ENCODE data around the gene ANAPC16. TPM values are rescaled to one million over a fixed set of nuclear protein-coding genes. Genes with fewer than 3 reads are reported as not detected.

Gene ANAPC16
- total RNA-seq, 2 donors from 2014 or later, result 139 to 163 TPM

DNA sequence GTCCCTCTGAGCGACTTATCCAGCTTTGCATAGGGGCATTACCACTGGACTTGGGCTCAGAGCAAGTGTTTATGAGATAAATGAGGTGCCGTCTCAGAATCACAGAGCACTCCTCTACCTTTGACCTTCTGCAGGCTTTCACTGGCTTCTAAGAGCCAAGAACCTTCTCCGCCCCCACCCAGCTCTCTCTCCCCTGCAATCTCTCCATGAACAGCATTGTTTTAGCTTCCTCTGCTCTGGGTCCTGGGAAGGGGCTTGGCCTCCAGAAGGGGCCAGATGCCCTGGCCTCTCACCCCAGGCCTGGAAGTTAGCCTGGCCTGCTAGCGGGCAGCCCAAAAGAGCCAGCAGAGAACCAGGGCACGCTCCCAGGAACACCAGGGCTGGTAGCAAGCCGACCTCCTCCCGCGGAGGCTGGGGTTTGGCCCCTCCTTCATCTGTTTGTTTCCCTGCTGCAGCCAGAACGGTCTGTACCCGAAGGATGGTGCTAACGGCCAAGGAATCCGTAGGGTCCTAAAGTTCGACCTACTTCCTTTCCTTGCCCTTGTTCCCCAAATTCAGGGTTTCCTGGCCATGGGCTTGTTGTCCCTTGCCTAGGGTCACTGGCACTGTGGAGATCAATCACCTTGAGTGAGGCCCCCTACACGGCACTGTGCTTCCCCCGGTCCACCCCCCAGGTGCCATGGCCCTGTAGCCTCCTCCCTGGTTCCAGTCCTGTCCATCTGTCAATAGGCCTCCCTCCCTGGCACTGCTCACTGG lies 39.2 kb downstream of the ANAPC16 start:
- Histone ChIP-seq H3K9me3 (no peaks in the 10 kb centered on the region), H3K4me3 (no peak overlapping the region), H3K27me3 (no peaks in the 10 kb centered on the region), H3K36me3 (no peaks in the 10 kb centered on the region), H3K27ac (peak overlapping the region; percentile 91 to 96), H3K4me1 (peaks cover 5 to 89% of the 10 kb centered on the region in 2 donors)
- no peak for TF ChIP-seq CTCF (IDR thresholded peaks at IDR 0.05)
- peak; percentile 96 for DNase-seq (ENCODE audit: low spot score)

DNA sequence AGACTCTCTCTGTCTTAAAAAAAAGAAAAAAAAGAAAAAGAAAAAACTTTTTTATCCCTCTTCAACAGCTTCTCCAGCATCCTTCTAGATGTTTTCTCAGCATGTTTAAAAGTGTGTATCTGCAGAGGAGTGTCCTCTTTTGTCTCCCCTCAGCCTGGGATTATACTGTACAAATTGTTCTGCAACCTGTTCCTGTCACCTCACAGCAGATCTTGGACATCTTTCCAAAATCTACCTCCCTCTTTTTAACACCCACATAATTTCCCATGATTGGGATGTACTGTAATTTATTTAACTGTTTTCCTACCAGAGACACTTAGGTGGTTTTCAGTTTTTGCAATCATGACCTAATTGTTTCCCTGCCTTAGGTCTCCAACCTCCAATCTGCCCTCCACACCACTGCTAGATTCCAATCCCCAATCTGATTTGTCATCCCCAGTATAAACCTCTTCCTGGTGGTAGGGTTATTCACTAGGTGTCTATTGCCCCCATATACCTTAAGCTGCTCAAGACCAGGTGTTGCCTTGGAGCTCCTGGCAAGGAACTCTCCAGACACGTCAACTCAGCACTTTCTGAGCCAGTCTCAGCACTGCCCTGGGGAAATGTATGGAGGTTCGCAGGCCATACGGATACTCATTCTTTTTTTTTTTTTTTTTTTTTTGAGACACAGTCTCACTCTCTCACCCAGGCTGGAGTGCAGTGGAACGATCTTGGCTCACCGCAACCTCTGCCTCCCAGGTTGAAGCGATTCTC lies 40.3 kb downstream of the ANAPC16 start:
- DNase-seq (ENCODE audit: low spot score), result no peak
- Histone ChIP-seq H3K27me3 (no peaks in the 10 kb centered on the region), H3K36me3 (no peaks in the 10 kb centered on the region), H3K9me3 (no peaks in the 10 kb centered on the region), H3K4me3 (no peak overlapping the region), H3K4me1 (peaks cover 5 to 89% of the 10 kb centered on the region in 2 donors), H3K27ac (peak overlapping the region; percentile 91 to 96)
- no peak for TF ChIP-seq CTCF (IDR thresholded peaks at IDR 0.05)

DNA sequence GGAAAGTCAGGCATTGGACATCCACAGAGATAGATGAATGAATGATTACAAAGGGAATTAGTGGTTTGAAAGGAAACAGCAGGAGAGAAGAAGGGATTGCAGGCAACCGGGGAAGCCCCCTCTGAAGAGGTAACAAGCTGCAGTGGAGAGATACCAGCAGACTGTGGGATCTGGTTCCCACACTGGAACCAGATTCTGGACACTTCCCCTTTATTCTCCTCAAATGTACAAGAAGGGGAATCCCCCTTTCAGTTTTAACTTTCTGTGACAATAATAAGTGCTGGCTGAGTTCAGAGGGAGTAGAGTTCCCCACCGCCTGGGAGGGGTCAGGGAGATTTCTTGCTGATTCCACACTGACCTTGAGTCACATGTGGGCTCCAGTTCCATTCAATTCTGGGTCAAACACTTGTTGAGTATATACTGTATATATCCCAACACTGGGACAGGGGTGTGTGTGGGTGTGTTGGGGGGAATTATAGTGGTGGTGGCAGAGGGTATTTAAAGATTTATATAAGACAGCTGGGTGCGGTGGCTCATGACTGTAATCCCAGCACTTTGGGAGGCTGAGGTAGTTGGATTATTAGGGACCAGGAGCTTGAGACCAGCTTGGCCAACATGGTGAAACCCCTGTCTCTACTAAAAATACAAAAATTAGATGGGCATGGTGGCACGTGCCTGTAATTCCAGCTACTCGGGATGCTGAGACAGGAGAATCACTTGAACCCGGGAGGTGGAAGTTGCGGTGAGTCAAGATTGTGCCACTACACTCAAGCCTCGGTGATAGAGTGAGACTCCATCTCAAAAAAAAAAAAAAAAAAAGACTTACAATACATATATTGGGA lies 41.5 kb downstream of the ANAPC16 start:
- H3K27ac ChIP-seq, result peak overlapping the region; percentile 91 to 96
- no peak overlapping the region for H3K4me3 ChIP-seq
- no peaks in the 10 kb centered on the region for H3K9me3 ChIP-seq
- no peaks in the 10 kb centered on the region for H3K36me3 ChIP-seq
- H3K27me3 ChIP-seq, result no peaks in the 10 kb centered on the region
- peaks cover 5 to 90% of the 10 kb centered on the region in 2 donors for H3K4me1 ChIP-seq
- peak; percentile 72 for DNase-seq (ENCODE audit: low spot score)
- TF ChIP-seq CTCF (IDR thresholded peaks at IDR 0.05), result no peak

GRCh38 chr10:72258617-72259016 lies 42.8 kb downstream of the ANAPC16 start:
- peaks cover 5 to 85% of the 10 kb centered on the region in 2 donors for H3K4me1 ChIP-seq
- no peaks in the 10 kb centered on the region for H3K27me3 ChIP-seq

More at GRCh38 chr10:72258617-72259016, 42.8 kb downstream of the ANAPC16 start:
- Histone ChIP-seq H3K36me3 (no peaks in the 10 kb centered on the region), H3K4me3 (no peak overlapping the region), H3K9me3 (no peaks in the 10 kb centered on the region), H3K27ac (peak overlapping the region; percentile 91 to 96)
- TF ChIP-seq CTCF (IDR thresholded peaks at IDR 0.05), result no peak
- DNase-seq (ENCODE audit: low spot score), result no peak

Measured in right atrium auricular region (tissue), 2 donors.